ENCODE results near the gene HTRA3. TPM values are rescaled to one million over a fixed set of nuclear protein-coding genes. Genes with fewer than 3 reads are reported as not detected.

The HTRA3 gene
- total and polyA plus RNA-seq, 2 of the 4 experiments (the other 2 are of a cell fraction), result 1.3 to 9.5 TPM

DNA sequence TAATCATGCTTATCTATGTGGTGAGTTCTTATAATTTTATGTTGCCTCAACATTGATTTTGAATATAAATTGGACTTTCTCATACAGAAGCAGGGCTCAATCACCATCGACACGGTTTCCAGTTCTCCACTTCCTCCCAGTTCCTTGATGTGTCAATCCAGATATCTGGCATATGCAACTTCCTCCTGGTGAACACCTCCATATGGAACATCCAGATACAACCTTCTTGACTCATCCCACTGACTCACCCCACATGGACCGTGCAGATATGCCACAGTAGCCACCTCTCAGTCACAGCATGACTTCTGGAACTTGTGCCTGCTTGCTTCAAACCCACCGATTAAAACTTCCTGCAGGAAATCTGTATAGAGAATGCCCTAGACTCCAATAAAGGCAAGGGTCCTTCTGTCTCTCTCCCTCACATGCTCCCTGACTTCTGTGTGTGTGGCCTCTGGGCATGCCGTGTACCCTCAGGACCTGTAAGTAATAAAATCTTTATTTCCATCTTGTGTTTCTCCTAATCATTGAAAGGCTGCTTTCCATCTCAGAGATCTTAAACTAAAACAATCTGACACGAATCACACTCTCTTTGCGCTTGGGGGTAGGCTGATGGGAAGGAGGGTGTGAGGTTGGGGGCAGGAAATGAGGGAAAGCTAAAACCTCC, 67.0 kb downstream of the HTRA3 start:
- BruUV-seq (replicated peaks), result no TSS peak
- Histone ChIP-seq H2AK9ac (replicated peaks; ENCODE audit: low read depth, low read length, poor library complexity) (no peak overlapping the region), H3K23ac (ENCODE audit: low read depth, low read length) (no peak overlapping the region), H3K4me1 (ENCODE audit: control insufficient read depth, insufficient read depth, low read length) (no peaks in the 10 kb centered on the region), H3K18ac (ENCODE audit: low read depth, low read length) (no peak overlapping the region), H3K36me3 (ENCODE audit: control insufficient read depth, insufficient read depth, low read length) (no peaks in the 10 kb centered on the region), H3K9me1 (ENCODE audit: insufficient read depth, low read length) (no peaks in the 10 kb centered on the region; the same call in 1 of the 2 replicates), H3K27me3 (ENCODE audit: control insufficient read depth, insufficient read depth, low read length) (peaks cover 7% of the 10 kb centered on the region), H3K14ac (replicated peaks; ENCODE audit: low read depth, low read length) (0 out of 2 replicates have a peak overlapping the region, but pooled peaks have one; percentile 21), H3K27ac (ENCODE audit: insufficient read depth, low read length) (no peak overlapping the region), H3K4ac (ENCODE audit: low read depth, low read length) (no peak overlapping the region), H3K4me3 (ENCODE audit: insufficient read depth, low read depth, low read length) (no peak overlapping the region), H2AK5ac (ENCODE audit: low read depth, low read length) (no peak overlapping the region), H3K56ac (ENCODE audit: extremely low read depth, insufficient read depth, low read length) (no peak overlapping the region), H4K8ac (ENCODE audit: low read depth in 2 of 2, low read length in 2 of 2) (no peak overlapping the region), H2BK120ac (ENCODE audit: low read depth, low read length) (no peak overlapping the region), H3K4me2 (ENCODE audit: low read depth, low read length) (no peak overlapping the region), H2AFZ (replicated peaks; ENCODE audit: low read length, poor library complexity) (no peak overlapping the region), H2BK20ac (ENCODE audit: low read depth, low read length) (no peak overlapping the region), H3K9me3 (ENCODE audit: control insufficient read depth, insufficient read depth, low read length) (peaks cover 5% of the 10 kb centered on the region), H3K9ac (ENCODE audit: low read depth, low read length) (no peak overlapping the region), H4K91ac (ENCODE audit: insufficient read depth, low read depth, low read length) (no peak overlapping the region), H4K5ac (ENCODE audit: low read depth, low read length) (no peak overlapping the region), H4K20me1 (ENCODE audit: insufficient read depth, low read length) (no peaks in the 10 kb centered on the region), H2BK15ac (ENCODE audit: low read depth, low read length) (no peak overlapping the region), H3K79me1 (ENCODE audit: low read depth in 1 of 2, low read length in 2 of 2) (no peaks in the 10 kb centered on the region), H2BK5ac (ENCODE audit: low read depth, low read length, poor library complexity, severe bottlenecking) (no peak overlapping the region)
- ATAC-seq (ENCODE audit: low read depth) (no peak), DNase-seq (peak; percentile 55)
- TF ChIP-seq RFX5 (IDR thresholded peaks at IDR 0.05; ENCODE audit: low read depth, low read length), result no peak
- peak; percentile 73 for TF ChIP-seq BHLHE40 (IDR thresholded peaks at IDR 0.05; ENCODE audit: low read depth, low read length)
- POLR2A ChIA-PET (ENCODE audit: unreplicated experiment), result no interaction called here
- intact Hi-C loops (cut with micrococcal nuclease) (no loop called here), dilution Hi-C loops (cut with HindIII; ENCODE audit: low sequenced_read_pairs, unreplicated experiment) (no loop called here), in situ Hi-C loops (cut with MboI; ENCODE audit: low sequenced_read_pairs) (no loop called here)
- CTCF ChIA-PET, result no interaction called here
- WGBS, 2 experiments (ENCODE audit: extremely low coverage in 2 of 2, insufficient read length in 1 of 2), result 79% methylated on average over 2 of the region's 7 CpGs; no CpG with 5 or more reads in 1 of the 2 experiments

Measured in IMR-90 (cell line).